ENCODE data around the gene MCEE.
"Not testable (repeated sequence)": the region's sequence is repeated elsewhere in the genome, so short reads cannot be mapped to it uniquely, and the experiment has no call there.

The MCEE gene

GRCh38 chr2:71151620-71152019 lies 21.6 kb upstream of the MCEE start:
- H3K36me3 ChIP-seq (ENCODE audit: control insufficient read depth, low read depth, low read length) = peaks cover 33% of the 10 kb centered on the region
- no peak overlapping the region for H3K4me3 ChIP-seq (ENCODE audit: low read length)
- H3K4me1 ChIP-seq (ENCODE audit: control insufficient read depth, low read depth, low read length) = peaks cover 3% of the 10 kb centered on the region
- H3K9me3 ChIP-seq (ENCODE audit: control insufficient read depth, low read depth, low read length) = no peaks in the 10 kb centered on the region
- H3K27ac ChIP-seq (ENCODE audit: low read length) = no peak overlapping the region
- H3K9ac ChIP-seq (ENCODE audit: low read length) = no peak overlapping the region
- H3K27me3 ChIP-seq (ENCODE audit: control insufficient read depth, insufficient read depth, low read length) = no peaks in the 10 kb centered on the region

GRCh38 chr2:71150082-71150816 lies 20.2 kb upstream of the MCEE start:
- Histone ChIP-seq H3K36me3 (ENCODE audit: control insufficient read depth, low read depth, low read length) (peaks cover 44% of the 10 kb centered on the region), H3K4me3 (ENCODE audit: low read length) (no peak overlapping the region), H3K4me1 (ENCODE audit: control insufficient read depth, low read depth, low read length) (no peaks in the 10 kb centered on the region), H3K9ac (ENCODE audit: low read length) (no peak overlapping the region), H3K27ac (ENCODE audit: low read length) (no peak overlapping the region), H3K9me3 (ENCODE audit: control insufficient read depth, low read depth, low read length) (no peaks in the 10 kb centered on the region), H3K27me3 (ENCODE audit: control insufficient read depth, insufficient read depth, low read length) (no peaks in the 10 kb centered on the region)

DNA sequence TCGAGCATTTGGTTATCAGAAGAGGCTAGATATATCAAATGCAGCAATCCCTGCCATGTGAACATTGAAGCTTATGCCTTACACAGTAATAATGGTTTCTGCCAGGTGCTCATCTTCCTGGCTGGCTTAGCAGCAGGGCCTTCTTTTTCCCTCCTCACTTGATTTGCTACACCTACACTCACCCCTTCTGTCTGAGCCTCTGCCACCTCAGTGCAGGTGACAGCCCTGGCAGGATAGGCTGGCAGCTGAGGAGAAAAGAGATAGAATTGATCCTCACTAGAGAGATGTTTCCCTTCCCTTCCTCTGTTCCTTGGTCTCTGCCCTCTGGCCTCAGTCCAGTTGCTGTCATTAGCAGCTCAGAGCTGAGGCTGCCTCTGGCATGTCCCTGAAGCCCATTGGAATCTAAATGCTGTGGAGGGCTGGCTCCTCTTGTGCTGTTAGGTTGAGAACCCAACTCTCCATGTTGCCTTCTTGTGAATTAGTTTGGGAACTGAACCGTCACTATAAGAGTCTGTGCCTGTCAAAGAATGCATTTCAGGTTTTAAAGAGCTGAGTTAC lies 18.6 kb upstream of the MCEE start:
- Histone ChIP-seq H3K4me3 (ENCODE audit: low read length) (no peak overlapping the region), H3K4me1 (ENCODE audit: control insufficient read depth, low read depth, low read length) (no peaks in the 10 kb centered on the region), H3K9me3 (ENCODE audit: control insufficient read depth, low read depth, low read length) (no peaks in the 10 kb centered on the region), H3K27me3 (ENCODE audit: control insufficient read depth, insufficient read depth, low read length) (no peaks in the 10 kb centered on the region), H3K9ac (ENCODE audit: low read length) (no peak overlapping the region), H3K36me3 (ENCODE audit: control insufficient read depth, low read depth, low read length) (peaks cover 61% of the 10 kb centered on the region), H3K27ac (ENCODE audit: low read length) (no peak overlapping the region)

DNA sequence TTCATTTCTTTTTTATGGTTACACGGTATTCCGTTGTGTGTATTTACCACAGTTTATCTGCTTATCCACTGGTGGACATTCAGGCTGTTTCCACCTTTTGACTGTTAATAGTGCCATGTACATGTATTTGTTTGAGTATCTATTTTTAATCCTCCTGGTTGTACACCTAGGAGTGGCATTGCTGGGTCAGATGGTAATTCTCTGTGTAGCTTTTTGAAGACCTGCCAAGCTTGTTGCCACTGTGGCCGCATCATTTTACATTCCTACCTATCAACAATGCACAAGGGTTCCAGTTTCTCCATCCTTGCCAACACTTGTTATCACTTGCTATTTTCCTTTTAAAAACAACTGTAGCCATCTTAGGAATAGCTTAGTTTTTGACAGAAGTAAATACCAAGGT lies 13.8 kb upstream of the MCEE start:
- Histone ChIP-seq H3K4me1 (ENCODE audit: control insufficient read depth, low read depth, low read length) (no peaks in the 10 kb centered on the region), H3K9me3 (ENCODE audit: control insufficient read depth, low read depth, low read length) (no peaks in the 10 kb centered on the region), H3K27ac (ENCODE audit: low read length) (no peak overlapping the region), H3K4me3 (ENCODE audit: low read length) (no peak overlapping the region), H3K27me3 (ENCODE audit: control insufficient read depth, insufficient read depth, low read length) (no peaks in the 10 kb centered on the region), H3K36me3 (ENCODE audit: control insufficient read depth, low read depth, low read length) (peaks cover 89% of the 10 kb centered on the region), H3K9ac (ENCODE audit: low read length) (no peak overlapping the region)

DNA sequence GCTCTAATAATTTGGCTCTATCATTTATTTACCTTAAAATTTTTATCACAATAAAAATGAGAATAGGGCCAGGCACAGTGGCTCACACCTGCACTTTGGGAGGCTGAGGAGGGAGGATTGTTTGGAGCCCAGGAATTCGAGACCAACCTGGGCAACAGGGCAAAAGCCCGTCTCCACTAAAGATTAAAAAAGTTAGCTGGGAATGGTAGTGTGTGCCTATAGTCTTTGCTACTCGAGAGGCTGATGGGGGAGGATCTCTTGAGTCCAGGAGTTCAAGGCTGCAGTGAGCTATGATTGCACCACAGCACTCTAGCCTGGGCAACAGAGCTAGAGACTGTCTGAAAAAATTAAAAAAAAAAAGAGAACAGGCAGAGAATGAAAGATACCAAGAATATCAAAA lies 6.1 kb upstream of the MCEE start:
- Histone ChIP-seq H3K27me3 (ENCODE audit: control insufficient read depth, insufficient read depth, low read length) (no peaks in the 10 kb centered on the region), H3K9me3 (ENCODE audit: control insufficient read depth, low read depth, low read length) (no peaks in the 10 kb centered on the region), H3K4me3 (ENCODE audit: low read length) (no peak overlapping the region), H3K4me1 (ENCODE audit: control insufficient read depth, low read depth, low read length) (peaks cover 3% of the 10 kb centered on the region), H3K36me3 (ENCODE audit: control insufficient read depth, low read depth, low read length) (peaks cover 73% of the 10 kb centered on the region), H3K9ac (ENCODE audit: low read length) (no peak overlapping the region), H3K27ac (ENCODE audit: low read length) (no peak overlapping the region)

DNA sequence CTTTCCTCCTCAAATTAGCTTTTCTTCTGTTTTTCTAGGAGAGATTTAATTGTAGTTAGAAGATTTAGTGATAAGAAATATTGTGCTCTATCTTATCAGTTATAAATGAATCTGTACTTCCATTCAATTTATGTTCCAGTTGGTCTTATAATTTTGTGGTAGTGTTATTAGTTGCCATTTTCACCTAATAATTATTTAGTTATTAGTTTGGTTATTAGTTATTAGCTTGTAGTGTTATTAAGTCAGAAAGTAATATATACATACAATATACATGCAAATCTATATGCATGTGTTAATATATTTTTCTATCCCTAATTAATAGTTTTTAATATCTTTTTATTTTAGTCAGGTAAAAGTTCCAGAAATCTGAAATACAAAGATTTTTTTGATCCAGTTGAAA lies 3.6 kb upstream of the MCEE start:
- H3K9me3 ChIP-seq (ENCODE audit: control insufficient read depth, low read depth, low read length) = no peaks in the 10 kb centered on the region
- H3K4me3 ChIP-seq (ENCODE audit: low read length) = no peak overlapping the region
- H3K4me1 ChIP-seq (ENCODE audit: control insufficient read depth, low read depth, low read length) = peaks cover 7% of the 10 kb centered on the region
- peaks cover 49% of the 10 kb centered on the region for H3K36me3 ChIP-seq (ENCODE audit: control insufficient read depth, low read depth, low read length)
- H3K27ac ChIP-seq (ENCODE audit: low read length) = no peak overlapping the region
- H3K27me3 ChIP-seq (ENCODE audit: control insufficient read depth, insufficient read depth, low read length) = no peaks in the 10 kb centered on the region
- H3K9ac ChIP-seq (ENCODE audit: low read length) = no peak overlapping the region

GRCh38 chr2:71131387-71132166 lies 1.5 kb upstream of the MCEE start:
- H3K36me3 ChIP-seq (ENCODE audit: control insufficient read depth, low read depth, low read length) = peaks cover 33% of the 10 kb centered on the region
- H3K9me3 ChIP-seq (ENCODE audit: control insufficient read depth, low read depth, low read length); H3K4me1 ChIP-seq (ENCODE audit: control insufficient read depth, low read depth, low read length); H3K27me3 ChIP-seq (ENCODE audit: control insufficient read depth, insufficient read depth, low read length); H3K27ac ChIP-seq (ENCODE audit: low read length): not testable (repeated sequence)
- peak overlapping the region; percentile 81 for H3K9ac ChIP-seq (ENCODE audit: low read length)
- peak overlapping the region; percentile 84 for H3K4me3 ChIP-seq (ENCODE audit: low read length)

DNA sequence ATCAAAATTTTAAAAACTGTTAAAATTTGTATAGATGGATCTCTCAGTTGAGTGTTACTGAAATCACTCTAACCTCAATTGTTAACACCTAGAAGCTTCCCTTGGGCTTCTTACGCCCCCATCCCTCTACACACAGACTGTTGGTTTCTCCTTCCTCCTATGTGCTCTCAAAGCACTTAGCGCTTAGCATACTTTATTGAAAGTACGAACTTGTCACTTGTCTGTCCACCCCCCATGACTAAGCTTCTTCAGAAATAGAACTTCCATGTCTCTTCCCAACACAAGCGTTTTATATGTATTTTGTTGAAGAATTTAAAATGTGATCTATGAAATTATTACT lies 846 bp upstream of the MCEE start:
- Histone ChIP-seq H3K27me3 (ENCODE audit: control insufficient read depth, insufficient read depth, low read length) (no peaks in the 10 kb centered on the region), H3K27ac (ENCODE audit: low read length) (peak overlapping the region; percentile 69), H3K9me3 (ENCODE audit: control insufficient read depth, low read depth, low read length) (no peaks in the 10 kb centered on the region), H3K9ac (ENCODE audit: low read length) (peak overlapping the region; percentile 81), H3K36me3 (ENCODE audit: control insufficient read depth, low read depth, low read length) (peaks cover 26% of the 10 kb centered on the region), H3K4me3 (ENCODE audit: low read length) (peak overlapping the region; percentile 84), H3K4me1 (ENCODE audit: control insufficient read depth, low read depth, low read length) (peaks cover 7% of the 10 kb centered on the region)

GRCh38 chr2:71129902-71130151 lies 202 bp downstream of the MCEE start:
- H3K27ac ChIP-seq (ENCODE audit: low read length) = peak overlapping the region; percentile 61
- H3K9ac ChIP-seq (ENCODE audit: low read length) = peak overlapping the region; percentile 81
- H3K27me3 ChIP-seq (ENCODE audit: control insufficient read depth, insufficient read depth, low read length) = no peaks in the 10 kb centered on the region
- H3K9me3 ChIP-seq (ENCODE audit: control insufficient read depth, low read depth, low read length) = no peaks in the 10 kb centered on the region
- peak overlapping the region; percentile 84 for H3K4me3 ChIP-seq (ENCODE audit: low read length)
- H3K36me3 ChIP-seq (ENCODE audit: control insufficient read depth, low read depth, low read length) = peaks cover 19% of the 10 kb centered on the region
- peaks cover 7% of the 10 kb centered on the region for H3K4me1 ChIP-seq (ENCODE audit: control insufficient read depth, low read depth, low read length)

DNA sequence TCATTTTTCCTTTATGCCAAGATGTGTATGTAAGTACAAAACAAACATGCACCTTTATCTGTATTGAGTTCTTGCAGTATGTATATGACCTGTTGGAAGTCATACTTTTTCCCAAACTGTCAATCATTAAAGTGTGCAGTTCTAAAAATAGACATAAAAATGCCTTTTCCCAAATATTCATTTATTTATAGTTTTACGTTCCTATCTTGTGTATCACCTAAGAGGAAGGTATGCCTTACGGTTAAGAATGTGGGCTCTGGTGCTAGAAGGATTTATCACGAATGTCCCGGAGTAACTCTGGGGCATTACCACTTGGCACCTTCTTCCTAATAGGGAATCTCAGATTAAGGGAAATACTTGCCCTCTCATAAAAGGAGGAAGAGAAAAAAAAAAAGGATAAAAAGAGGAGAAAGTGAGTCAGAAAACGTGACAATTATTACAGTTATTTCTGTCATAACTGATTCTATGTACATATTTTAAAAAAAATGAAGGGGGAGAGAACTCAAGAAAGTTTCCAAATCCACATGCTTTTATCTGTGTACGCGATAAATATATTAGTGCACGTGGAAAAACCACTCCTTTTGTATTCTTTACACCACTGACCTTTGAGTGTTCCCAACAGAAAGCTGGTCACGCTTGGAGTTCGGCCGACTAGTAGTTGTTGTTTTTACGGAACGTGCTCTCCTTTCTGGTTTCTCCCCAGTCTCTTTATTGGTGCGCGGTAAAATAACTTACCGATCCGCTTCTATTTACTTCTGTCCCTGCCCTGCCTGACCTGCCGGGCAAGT lies 721 bp downstream of the MCEE start:
- Histone ChIP-seq H3K27ac (ENCODE audit: low read length) (peak overlapping the region; percentile 61), H3K36me3 (ENCODE audit: control insufficient read depth, low read depth, low read length) (peaks cover 14% of the 10 kb centered on the region), H3K4me3 (ENCODE audit: low read length) (peak overlapping the region; percentile 84), H3K9ac (ENCODE audit: low read length) (peak overlapping the region; percentile 81), H3K4me1 (ENCODE audit: control insufficient read depth, low read depth, low read length) (peaks cover 7% of the 10 kb centered on the region), H3K27me3 (ENCODE audit: control insufficient read depth, insufficient read depth, low read length) (no peaks in the 10 kb centered on the region), H3K9me3 (ENCODE audit: control insufficient read depth, low read depth, low read length) (no peaks in the 10 kb centered on the region)

- Histone ChIP-seq H3K4me1 (ENCODE audit: control insufficient read depth, low read depth, low read length) (peaks cover 7% of the 10 kb centered on the region), H3K27me3 (ENCODE audit: control insufficient read depth, insufficient read depth, low read length) (no peaks in the 10 kb centered on the region), H3K9me3 (ENCODE audit: control insufficient read depth, low read depth, low read length) (no peaks in the 10 kb centered on the region), H3K27ac (ENCODE audit: low read length) (no peak overlapping the region), H3K9ac (ENCODE audit: low read length) (no peak overlapping the region), H3K4me3 (ENCODE audit: low read length) (no peak overlapping the region), H3K36me3 (ENCODE audit: control insufficient read depth, low read depth, low read length) (peaks cover 9% of the 10 kb centered on the region)
Observed at GRCh38 chr2:71126957-71127356, 3.1 kb downstream of the MCEE start.
